GM23248 (cell line): ENCODE measurements around the gene PATJ.

Experiments
- EZH2 ChIP-seq: fragments of 200-600 bp; sonication (generic); IDR thresholded peaks from 2 replicates; pipeline ENCODE4 v1.6.1; 2018; ENCODE audit warnings: antibody characterized with exemption, mild to moderate bottlenecking; ENCODE audit not compliant: insufficient read depth, poor library complexity, severe bottlenecking
- EZH2phosphoT487 ChIP-seq: fragments of 200-600 bp; sonication (generic); IDR thresholded peaks from 2 replicates; pipeline ENCODE4 v1.6.1; 2018; ENCODE audit warnings: antibody characterized with exemption, moderate library complexity, mild to moderate bottlenecking, low read depth; ENCODE audit not compliant: insufficient read depth

DNA sequence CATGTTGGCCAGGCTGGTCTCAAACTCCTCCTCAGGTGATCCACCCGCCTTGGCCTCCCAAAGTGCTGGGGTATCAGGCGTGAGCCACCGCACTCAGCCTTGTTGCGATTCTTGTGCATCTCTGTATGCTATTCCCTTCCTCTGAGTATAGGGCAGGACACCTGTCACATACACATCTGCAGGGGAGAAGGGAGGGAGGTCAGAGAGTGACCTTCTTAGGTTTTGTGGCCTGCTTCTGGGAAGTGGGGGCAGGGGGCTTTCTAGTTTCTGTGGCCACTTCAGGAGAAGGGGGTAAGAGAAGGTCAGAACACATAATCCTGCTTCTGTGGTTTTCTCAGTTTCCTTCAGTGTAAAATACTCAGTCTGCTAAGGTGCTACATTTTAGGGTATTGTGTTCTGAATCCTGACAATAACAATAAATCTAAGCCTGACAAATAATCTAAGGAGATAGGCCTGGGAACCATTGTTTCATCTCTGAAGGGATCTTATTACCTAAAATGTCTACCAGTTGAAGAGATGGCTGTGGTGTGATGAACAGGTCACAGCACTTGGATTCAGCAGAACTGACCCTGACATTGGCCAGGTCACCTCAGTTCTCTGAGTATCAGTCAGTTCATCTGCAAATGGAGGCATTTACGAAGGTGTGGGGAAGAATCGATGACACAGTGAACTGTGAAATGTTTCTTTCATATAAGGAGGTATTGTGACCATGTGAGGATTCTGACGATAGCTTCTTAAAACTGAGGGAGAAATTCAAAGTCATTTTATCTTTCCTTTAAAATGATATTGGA is 239.8 kb downstream of the PATJ start:
- TF ChIP-seq EZH2 (no peak), EZH2phosphoT487 (no peak)
